RWPE2 (cell line): Measurements from ENCODE around the gene SMG5.
A peak's percentile ranks its signal among the peaks of the same experiment; 100 is the strongest.
"Not testable (repeated sequence)": the region's sequence is repeated elsewhere in the genome, so short reads cannot be mapped to it uniquely, and the experiment has no call there.

Experiments used
- ATAC-seq: fragments of 200-7000 bp; cut with Tn5 transposase; 3 replicates; pipeline ENCODE4 v1.9.1; 2021; ENCODE audit warnings: low read depth
- DNase-seq: peaks from one replicate; pipeline ENCODE4 v3.0.0-alpha.2; 2020; ENCODE audit warnings: low spot score
- H3K27ac ChIP-seq: fragments of 450-650 bp; 2 replicates; pipeline ENCODE4 v1.5.1; 2017; ENCODE audit warnings: mild to moderate bottlenecking; ENCODE audit not compliant: poor library complexity, severe bottlenecking
- H3K27me3 ChIP-seq: fragments of 250-450 bp; sonication (Bioruptor Pico); 2 replicates; pipeline ENCODE4 v1.5.1; 2021; ENCODE audit warnings: mild to moderate bottlenecking, moderate library complexity; ENCODE audit not compliant: insufficient read depth, poor library complexity, severe bottlenecking
- H3K36me3 ChIP-seq: fragments of 250-450 bp; sonication (Bioruptor Pico); 2 replicates; pipeline ENCODE4 v1.5.1; 2020; ENCODE audit warnings: low read depth, mild to moderate bottlenecking, moderate library complexity
- H3K4me1 ChIP-seq: fragments of 250-450 bp; sonication (Bioruptor Pico); 2 replicates; pipeline ENCODE4 v1.5.1; 2021; ENCODE audit warnings: mild to moderate bottlenecking, moderate library complexity; ENCODE audit not compliant: insufficient read depth, poor library complexity, severe bottlenecking
- H3K4me3 ChIP-seq: fragments of 250-450 bp; sonication (Bioruptor Pico); 2 replicates; pipeline ENCODE4 v1.5.1; 2021; ENCODE audit warnings: mild to moderate bottlenecking, moderate library complexity; ENCODE audit not compliant: severe bottlenecking
- H3K9me3 ChIP-seq: fragments of 250-450 bp; sonication (Bioruptor Pico); 2 replicates; pipeline ENCODE4 v1.5.1; 2021; ENCODE audit warnings: mild to moderate bottlenecking, moderate library complexity; ENCODE audit not compliant: severe bottlenecking
- CTCF ChIP-seq: fragments of 450-650 bp; IDR thresholded peaks from one replicate; pipeline ENCODE4 v1.5.1; 2017; ENCODE audit warnings: mild to moderate bottlenecking, moderate library complexity; ENCODE audit not compliant: poor library complexity, severe bottlenecking

The SMG5 gene

GRCh38 chr1:156220226-156220625, 62.4 kb downstream of the SMG5 start:
- Histone ChIP-seq H3K27ac (no peak overlapping the region), H3K4me3 (no peak overlapping the region), H3K36me3 (peaks cover 35% of the 10 kb centered on the region), H3K9me3 (no peaks in the 10 kb centered on the region), H3K27me3 (no peaks in the 10 kb centered on the region), H3K4me1 (peaks cover 12% of the 10 kb centered on the region)
- ATAC-seq, result no peak
- DNase-seq, result no peak
- no peak for TF ChIP-seq CTCF

GRCh38 chr1:156217871-156218270, 64.8 kb downstream of the SMG5 start:
- H3K4me3 ChIP-seq, result no peak overlapping the region
- H3K27me3 ChIP-seq, result no peaks in the 10 kb centered on the region
- H3K27ac ChIP-seq, result peak overlapping the region; percentile 62
- no peaks in the 10 kb centered on the region for H3K9me3 ChIP-seq
- peaks cover 20% of the 10 kb centered on the region for H3K4me1 ChIP-seq
- DNase-seq (no peak), ATAC-seq (no peak; the same call in 2 of the 3 replicates)
- TF ChIP-seq CTCF, result no peak
- peaks cover 29% of the 10 kb centered on the region for H3K36me3 ChIP-seq

GRCh38 chr1:156216361-156217086, 66.1 kb downstream of the SMG5 start:
- H3K9me3 ChIP-seq, ATAC-seq, H3K27me3 ChIP-seq, DNase-seq, H3K4me3 ChIP-seq: not testable (repeated sequence)
- H3K4me1 ChIP-seq, result peaks cover 20% of the 10 kb centered on the region
- H3K36me3 ChIP-seq, result peaks cover 21% of the 10 kb centered on the region
- peak overlapping the region; percentile 62 for H3K27ac ChIP-seq

- ATAC-seq (peak; percentile 9; the same call in 2 of the 3 replicates), DNase-seq (no peak)
- peaks cover 9% of the 10 kb centered on the region for H3K36me3 ChIP-seq
- no peaks in the 10 kb centered on the region for H3K27me3 ChIP-seq
- peaks cover 20% of the 10 kb centered on the region for H3K4me1 ChIP-seq
- H3K27ac ChIP-seq, result peak overlapping the region; percentile 75
- TF ChIP-seq CTCF, result no peak
- peak overlapping the region; percentile 62 for H3K4me3 ChIP-seq
- no peaks in the 10 kb centered on the region for H3K9me3 ChIP-seq
Observed at GRCh38 chr1:156214024-156214748, 68.4 kb downstream of the SMG5 start.

- no peaks in the 10 kb centered on the region for H3K9me3 ChIP-seq
- H3K4me3 ChIP-seq, result peak overlapping the region; percentile 62
- no peak for DNase-seq
- H3K4me1 ChIP-seq, result peaks cover 20% of the 10 kb centered on the region
- peak overlapping the region; percentile 75 for H3K27ac ChIP-seq
- H3K27me3 ChIP-seq, result no peaks in the 10 kb centered on the region
- H3K36me3 ChIP-seq, result peaks cover 11% of the 10 kb centered on the region
- ATAC-seq, result no peak
- TF ChIP-seq CTCF, result no peak
Observed at GRCh38 chr1:156213644-156213966, 69.0 kb downstream of the SMG5 start.
